Ovary (tissue), 3 donors: ENCODE data around the gene HOOK2.

ENCODE experiments used
- CTCF ChIP-seq, 3 donors: fragments of 450-650 bp in 2 of 3; fragments of 200-600 bp in 1 of 3; IDR thresholded peaks; one replicate each; pipeline versions ENCODE4 v1.5.1 to v1.8.0; 2016 to 2022; ENCODE audit warnings: antibody characterized with exemption in 3 of 3, mild to moderate bottlenecking in 1 of 3
- EP300 ChIP-seq: sonication (generic); formaldehyde crosslinking; IDR thresholded peaks from one replicate; pipeline ENCODE4 v1.6.1; 2017; ENCODE audit warnings: antibody characterized with exemption
- POLR2A ChIP-seq: fragments of 450-650 bp; IDR thresholded peaks from one replicate; pipeline ENCODE4 v1.6.1; 2017; ENCODE audit warnings: antibody characterized with exemption, mild to moderate bottlenecking, moderate library complexity
- donor health status: DM: no; HTN: no; CAD: no.

- TF ChIP-seq POLR2A (no peak), CTCF (IDR thresholded peaks at IDR 0.05) (no peak), EP300 (no peak)
Observed at GRCh38 chr19:12770922-12771321, 4.4 kb downstream of the HOOK2 start.
